ENCODE results near the gene FBXL7.

- TF ChIP-seq CTCF (IDR thresholded peaks at IDR 0.05; ENCODE audit: low read length) (no peak), EZH2 (IDR thresholded peaks at IDR 0.05; ENCODE audit: borderline replicate concordance, low read length) (no peak)
Measured at GRCh38 chr5:15691521-15691920, 191.5 kb downstream of the FBXL7 start.
